GM19467 (cell line): ENCODE measurements around the gene SUCO.
A peak's percentile ranks its signal among the peaks of the same experiment; 100 is the strongest.
"Not testable (repeated sequence)": the region's sequence is repeated elsewhere in the genome, so short reads cannot be mapped to it uniquely, and the experiment has no call there.

Experiments used
- ATAC-seq: cut with Tn5 transposase; IDR thresholded peaks from one replicate; pipeline ENCODE4 v1.9.1; 2021; ENCODE audit warnings: mild to moderate bottlenecking, moderate library complexity; ENCODE audit not compliant: unreplicated experiment

Gene SUCO, protein sequence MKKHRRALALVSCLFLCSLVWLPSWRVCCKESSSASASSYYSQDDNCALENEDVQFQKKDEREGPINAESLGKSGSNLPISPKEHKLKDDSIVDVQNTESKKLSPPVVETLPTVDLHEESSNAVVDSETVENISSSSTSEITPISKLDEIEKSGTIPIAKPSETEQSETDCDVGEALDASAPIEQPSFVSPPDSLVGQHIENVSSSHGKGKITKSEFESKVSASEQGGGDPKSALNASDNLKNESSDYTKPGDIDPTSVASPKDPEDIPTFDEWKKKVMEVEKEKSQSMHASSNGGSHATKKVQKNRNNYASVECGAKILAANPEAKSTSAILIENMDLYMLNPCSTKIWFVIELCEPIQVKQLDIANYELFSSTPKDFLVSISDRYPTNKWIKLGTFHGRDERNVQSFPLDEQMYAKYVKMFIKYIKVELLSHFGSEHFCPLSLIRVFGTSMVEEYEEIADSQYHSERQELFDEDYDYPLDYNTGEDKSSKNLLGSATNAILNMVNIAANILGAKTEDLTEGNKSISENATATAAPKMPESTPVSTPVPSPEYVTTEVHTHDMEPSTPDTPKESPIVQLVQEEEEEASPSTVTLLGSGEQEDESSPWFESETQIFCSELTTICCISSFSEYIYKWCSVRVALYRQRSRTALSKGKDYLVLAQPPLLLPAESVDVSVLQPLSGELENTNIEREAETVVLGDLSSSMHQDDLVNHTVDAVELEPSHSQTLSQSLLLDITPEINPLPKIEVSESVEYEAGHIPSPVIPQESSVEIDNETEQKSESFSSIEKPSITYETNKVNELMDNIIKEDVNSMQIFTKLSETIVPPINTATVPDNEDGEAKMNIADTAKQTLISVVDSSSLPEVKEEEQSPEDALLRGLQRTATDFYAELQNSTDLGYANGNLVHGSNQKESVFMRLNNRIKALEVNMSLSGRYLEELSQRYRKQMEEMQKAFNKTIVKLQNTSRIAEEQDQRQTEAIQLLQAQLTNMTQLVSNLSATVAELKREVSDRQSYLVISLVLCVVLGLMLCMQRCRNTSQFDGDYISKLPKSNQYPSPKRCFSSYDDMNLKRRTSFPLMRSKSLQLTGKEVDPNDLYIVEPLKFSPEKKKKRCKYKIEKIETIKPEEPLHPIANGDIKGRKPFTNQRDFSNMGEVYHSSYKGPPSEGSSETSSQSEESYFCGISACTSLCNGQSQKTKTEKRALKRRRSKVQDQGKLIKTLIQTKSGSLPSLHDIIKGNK (N-terminal part only)

GRCh38 chr1:172532700-172533512 lies at the start of gene SUCO:
Gene SUCO (plus strand): TSS chr1:172533150. CDS start chr1:172533436, 286 bp downstream.
- peak; percentile 86 for ATAC-seq

- no peak for ATAC-seq
Measured at GRCh38 chr1:172483448-172483847, 49.5 kb upstream of the SUCO start.

- ATAC-seq = no peak
Measured at GRCh38 chr1:172484252-172484651, 48.7 kb upstream of the SUCO start.

DNA sequence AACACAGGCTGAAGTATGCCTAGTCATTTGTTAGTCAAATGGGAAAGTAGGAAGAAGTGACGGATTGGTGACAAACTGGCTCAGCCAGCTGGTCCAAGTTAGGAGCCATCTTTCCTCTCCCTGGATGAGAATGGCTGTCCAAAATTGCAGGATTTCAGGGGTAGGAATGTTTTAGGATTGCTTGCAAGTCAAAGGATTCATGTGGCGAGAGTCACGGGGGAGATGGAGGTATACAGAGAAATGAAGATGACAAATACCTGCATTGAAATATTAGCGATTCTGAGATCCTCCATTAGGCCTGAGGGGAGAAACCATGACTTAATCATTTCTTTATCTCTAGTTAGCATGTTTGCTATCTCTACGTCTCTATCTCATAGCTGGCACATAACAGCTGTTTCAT lies 47.3 kb upstream of the SUCO start:
- no peak for ATAC-seq

DNA sequence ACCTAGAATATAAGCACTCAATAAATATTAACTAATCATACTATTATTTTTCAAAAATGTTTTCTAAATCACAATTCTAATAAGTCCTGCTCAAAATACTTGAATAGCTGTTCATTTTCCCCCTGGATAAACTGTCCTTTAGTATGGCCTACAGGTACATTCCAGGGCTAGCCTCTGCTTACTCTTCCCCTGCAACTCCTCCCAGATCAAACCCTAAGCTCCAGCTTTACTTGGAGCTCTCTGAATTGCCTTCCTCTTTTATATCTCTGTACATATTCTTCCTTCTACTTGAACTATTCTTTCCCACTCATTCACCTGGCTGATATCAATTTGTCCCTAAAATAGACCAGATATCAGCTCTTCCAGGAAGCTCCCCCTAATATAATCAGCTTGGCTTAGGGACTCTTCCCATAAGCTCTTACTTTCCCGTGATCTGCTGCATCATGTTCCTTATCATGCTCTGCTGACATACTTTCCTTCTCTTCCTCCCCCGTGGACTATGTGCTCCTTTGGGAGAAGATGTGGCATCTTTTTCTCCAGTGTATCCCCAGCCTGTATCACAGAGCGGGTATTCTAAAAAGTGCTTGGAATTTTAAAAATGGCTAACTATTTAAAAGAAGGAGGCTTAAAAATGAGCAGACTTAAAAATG lies 46.0 kb upstream of the SUCO start:
- ATAC-seq = no peak

GRCh38 chr1:172487550-172487949 lies 45.4 kb upstream of the SUCO start:
- no peak for ATAC-seq

GRCh38 chr1:172488393-172488792 lies 44.6 kb upstream of the SUCO start:
- no peak for ATAC-seq

DNA sequence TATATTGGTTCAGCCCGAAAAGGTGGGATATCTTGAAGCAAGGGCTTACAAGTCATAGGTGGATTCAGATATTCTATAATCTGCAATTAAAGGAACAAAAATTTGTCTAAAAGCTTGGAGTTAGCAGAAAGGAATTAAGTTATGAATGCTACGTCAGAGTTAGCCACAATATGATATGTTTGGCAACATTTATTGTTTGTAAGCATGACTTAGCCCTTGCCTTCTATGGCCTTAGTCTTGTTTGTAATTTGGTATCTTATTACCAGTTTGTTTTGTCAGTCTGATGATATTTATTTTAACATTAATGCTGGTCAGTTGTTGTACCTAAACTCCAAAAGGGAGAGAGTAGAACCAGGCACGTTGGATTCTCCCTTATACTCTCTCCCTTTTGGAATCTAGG lies 43.1 kb upstream of the SUCO start:
- no peak for ATAC-seq

- no peak for ATAC-seq
Measured at GRCh38 chr1:172492421-172492820, 40.5 kb upstream of the SUCO start.

- ATAC-seq = no peak
Measured at GRCh38 chr1:172494166-172494565, 38.8 kb upstream of the SUCO start.

- not testable (repeated sequence) for ATAC-seq
Measured at GRCh38 chr1:172496127-172496526, 36.8 kb upstream of the SUCO start.

- ATAC-seq = no peak
Measured at GRCh38 chr1:172496678-172497077, 36.3 kb upstream of the SUCO start.

DNA sequence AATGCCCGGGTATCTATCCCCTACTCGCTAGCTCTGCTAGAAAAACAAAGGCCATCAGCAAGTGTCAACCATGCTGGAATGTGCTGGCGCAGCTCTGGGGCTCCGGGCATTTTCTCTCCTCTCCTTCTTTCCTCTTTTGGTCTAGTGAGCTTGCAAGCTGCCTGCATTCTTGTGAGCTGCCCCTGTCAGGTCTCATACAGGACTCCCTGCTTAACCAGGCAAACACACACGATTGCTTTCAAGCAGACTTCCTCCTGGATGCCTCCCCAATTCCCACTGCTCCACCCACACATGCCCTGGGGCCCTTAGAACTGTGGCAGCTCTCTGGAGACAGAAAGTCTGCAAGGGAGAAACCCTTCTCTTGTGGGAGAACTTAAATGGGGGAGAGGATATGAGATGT lies 35.7 kb upstream of the SUCO start:
- ATAC-seq = no peak

- no peak for ATAC-seq
Measured at GRCh38 chr1:172498857-172499256, 34.1 kb upstream of the SUCO start.

DNA sequence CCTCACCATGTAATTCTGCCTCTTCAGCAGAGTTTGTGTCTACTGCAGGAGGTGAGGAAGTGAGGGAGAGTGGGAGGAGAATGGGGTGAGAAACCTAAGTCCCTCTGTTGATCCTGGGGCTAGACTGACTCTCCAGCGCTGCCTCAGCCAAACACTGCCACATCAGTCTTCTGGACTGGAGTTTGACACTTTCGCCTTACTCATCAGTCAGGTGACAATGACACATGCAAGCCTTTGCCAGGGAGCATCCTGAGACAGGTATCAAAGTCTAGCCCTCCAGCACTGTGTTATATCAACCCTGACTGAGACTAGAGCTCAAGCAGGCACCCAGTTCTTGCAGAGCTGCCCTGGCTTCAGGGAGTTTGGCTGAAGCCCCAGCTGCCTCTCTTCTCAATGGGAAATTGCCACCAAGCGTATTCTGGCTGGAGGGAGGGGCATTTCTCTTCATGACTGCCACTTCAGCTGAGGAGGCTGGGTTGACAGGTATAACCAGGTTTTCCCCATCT lies 33.3 kb upstream of the SUCO start:
- ATAC-seq = no peak

DNA sequence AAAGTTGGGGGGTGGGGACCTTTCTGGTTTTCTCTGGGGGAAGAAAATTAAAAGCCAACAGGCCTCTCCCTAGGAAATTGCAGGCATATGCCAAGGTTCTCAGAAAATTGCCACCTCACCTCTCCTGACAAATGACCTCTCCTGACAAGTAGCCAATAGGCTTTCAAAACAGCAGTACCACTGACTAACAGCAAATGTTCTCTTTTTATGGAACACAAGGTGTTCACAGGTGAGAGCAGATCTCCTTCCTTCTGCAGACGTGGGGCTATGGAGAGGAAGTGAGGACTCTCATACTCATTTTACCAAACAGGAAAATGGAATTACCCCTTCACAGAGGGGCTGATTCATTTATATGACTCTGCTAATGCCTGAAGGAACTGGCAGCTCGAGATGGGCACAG lies 32.7 kb upstream of the SUCO start:
- no peak for ATAC-seq

DNA sequence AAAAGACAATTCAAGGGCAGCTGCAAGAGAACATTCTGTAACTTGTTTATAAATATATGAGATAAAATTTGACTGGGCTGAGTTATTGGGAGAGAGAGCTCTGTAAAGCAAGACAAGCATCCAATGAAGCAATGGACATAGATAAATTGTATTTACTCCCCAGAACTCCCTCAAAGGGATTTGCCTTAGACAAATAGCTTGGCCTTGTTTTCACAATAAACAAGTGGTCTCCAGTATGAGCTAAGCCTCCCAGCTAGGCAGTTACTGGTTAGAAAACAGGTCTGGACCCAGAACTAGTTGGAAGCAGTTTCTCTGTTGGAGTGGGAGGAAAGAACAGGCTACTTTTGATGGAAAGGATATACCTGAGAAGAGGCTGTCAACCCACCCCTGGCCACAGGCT lies 25.2 kb upstream of the SUCO start:
- ATAC-seq = no peak

DNA sequence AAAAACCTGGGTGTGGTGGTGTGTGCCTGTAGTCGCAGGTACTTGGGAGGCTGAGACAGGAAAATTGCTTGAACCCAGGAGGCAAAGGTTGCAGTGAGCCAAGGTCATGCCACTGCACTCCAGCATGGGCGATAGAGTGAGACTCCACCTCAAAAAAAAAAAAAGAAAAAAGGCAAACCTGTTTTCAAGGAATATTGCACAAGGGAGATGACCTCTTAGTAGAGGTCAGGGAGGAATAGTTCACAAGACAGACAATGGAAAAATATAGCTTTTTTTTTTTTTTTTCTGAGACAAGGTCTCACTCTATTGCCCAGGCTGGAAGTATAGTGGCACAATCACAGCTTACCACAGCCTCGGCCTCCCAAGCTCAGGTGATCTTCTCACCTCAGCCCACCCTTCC lies 22.5 kb upstream of the SUCO start:
- ATAC-seq = no peak

DNA sequence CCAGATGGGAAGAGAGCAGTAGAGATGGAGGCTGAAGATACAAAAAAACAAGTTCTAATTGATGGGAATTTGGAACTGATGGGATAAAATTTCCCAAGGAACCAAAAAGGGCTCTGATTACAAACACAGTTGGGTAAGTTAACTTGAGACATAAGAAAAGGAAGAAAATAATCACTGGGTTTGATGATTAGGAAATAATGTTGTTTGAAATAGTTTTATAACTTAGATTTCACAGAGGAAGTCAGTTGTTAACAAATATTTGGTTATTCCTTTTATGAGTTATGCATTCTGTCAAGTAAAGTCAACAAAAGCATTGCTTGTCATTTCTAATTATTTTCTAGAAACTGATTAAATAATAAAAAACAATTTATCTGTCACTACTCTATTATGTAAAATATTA lies 20.4 kb upstream of the SUCO start:
- no peak for ATAC-seq

GRCh38 chr1:172513479-172513878 lies 19.5 kb upstream of the SUCO start:
- ATAC-seq = no peak
